ENCODE measurements around the gene SLC1A1.

The SLC1A1 gene

DNA sequence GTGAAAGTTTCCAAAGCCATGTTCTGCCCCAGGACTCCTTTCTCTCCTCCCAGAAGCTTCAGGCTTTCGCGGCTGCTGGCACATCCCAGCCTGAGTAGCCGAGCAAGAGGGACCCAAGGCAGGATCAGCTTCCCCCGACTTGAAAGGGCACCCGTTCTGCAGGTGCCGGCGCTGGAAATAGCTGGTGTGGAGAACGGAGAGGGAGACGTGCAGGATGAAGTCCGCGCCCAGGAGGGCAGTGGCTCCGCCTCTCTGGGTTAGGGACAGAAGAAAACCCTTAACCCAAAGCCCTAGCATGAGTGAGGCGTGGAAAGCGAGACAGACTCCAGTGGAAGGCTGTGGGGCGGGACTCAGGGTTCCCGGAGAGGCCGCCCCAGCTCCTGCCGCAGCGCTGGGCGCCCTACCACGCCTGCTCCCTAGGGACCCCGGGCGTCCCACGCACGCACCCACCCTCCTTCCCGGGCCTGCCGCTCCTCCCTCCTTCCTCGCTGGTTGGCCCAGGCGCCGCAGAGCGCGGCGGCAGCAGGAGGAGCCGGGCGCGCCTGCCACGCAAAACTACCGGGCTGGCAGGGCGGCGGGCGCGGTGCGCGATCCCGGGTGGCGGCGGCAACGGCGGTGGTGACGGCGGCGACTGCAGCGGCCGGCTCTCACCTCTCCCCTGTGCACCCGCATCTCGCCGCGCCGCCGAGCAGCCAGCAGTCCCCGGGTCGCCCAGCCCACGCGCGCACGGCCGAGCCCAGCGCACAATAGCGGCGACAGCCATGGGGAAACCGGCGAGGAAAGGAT, at the start of gene SLC1A1:
Gene SLC1A1 (plus strand): TSS at position 550 of the 786 bp plus-strand sequence. CDS start 212 bp downstream, at position 762.
- no peak for DNase-seq

DNA sequence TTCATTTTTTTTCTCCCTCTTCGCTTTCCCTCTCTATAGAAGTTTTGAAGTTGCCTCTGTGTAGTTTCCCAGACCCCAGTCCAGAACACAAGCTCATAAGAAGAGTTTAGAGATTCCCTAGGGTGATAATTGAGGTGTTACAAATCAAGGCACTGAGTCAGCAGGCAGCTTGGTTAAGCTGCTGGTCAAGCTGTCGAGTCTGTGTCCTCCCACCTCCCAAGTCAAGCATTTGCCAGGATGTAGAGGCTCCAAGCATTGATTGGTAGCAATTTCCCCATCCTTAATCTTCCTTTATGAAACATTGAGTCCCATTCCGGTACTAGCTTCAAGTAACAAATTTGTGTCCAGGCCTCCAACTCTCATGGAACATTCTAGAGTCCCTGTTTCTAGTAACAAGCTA, 47.5 kb upstream of the SLC1A1 start:
- DNase-seq, result no peak

DNA sequence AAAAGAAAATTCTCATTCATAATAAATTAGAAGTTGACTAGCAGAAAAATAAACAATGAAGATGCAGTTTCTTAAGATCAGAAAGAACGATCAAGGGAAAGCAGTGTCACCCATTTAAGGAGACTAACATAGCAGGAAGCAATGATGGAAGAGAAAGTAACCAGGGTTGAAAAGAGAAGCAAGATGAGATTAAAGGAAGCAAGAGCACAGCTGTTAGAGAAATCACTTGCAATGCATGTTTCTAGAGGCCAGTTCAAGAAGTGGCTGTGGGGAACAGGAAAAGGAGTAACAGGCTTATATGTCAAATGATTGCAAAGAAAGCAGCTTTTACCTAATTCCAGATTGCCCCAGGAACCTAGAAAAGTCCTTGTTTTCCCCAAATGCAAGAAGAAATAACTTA, 46.8 kb upstream of the SLC1A1 start:
- no peak for DNase-seq

DNA sequence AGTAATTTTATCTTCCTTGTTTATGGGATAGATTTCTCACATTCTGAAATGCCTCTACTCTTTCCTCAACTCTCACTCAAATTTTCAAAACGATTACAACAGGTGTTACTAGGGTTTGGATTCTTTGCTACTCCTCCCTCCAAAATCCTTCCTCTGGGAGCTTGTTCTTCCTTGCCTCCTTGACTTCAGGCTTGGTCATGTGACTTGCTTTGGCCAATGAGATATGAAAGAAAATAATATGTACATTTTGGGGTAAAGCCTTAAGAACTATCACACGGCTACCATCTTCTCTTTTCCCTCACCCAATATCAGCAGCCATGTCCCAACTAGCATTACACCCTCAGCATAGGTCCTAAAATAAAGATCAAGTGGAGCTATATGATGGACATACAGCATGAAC, 28.8 kb upstream of the SLC1A1 start:
- DNase-seq, result no peak

DNA sequence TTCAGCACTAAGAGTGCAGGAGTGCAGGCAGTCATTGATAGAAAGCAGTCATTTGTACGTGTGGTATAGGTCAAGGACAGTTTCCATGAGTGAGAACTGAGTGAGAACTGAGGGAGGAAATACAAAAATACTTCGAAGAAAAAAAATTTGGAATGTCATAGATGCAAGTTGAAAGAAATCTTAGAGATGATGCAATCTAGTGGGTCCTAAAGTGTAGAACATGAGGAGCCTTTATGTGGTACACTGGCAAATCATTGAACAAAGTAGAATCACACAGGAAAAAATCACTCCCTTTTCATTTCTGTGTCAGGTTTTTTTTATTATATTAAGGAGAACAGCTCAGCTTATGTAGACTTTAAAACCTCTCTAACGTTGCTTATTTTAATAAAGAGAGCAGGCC, 26.4 kb upstream of the SLC1A1 start:
- no peak for DNase-seq

DNA sequence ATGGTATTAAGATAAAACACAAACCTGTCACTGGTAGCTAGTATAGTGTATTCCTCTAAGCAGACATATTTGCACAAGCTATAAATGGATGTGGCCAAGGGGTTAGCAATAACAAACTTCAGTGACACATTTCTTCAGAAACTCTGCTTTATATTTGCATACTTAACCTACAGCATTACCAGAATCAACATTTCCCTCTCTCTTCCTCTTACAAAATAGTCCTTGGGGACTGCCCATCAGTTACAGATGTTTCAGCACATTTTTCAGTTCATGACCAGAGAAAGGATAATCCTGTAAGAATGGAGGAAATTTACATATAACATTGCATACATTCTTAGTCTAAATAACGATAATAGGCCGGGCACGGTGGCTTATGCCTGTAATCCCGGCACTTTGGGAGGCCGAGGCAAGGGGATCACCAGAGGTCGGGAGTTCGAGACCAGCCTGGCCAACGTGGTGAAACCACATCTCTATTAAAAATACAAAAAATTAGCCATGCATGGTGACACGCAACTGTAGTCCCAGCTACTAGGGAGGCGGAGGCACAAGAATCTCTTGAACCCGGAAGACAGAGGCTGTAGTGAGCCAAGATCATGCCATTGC, 25.3 kb upstream of the SLC1A1 start:
- no peak for DNase-seq

DNA sequence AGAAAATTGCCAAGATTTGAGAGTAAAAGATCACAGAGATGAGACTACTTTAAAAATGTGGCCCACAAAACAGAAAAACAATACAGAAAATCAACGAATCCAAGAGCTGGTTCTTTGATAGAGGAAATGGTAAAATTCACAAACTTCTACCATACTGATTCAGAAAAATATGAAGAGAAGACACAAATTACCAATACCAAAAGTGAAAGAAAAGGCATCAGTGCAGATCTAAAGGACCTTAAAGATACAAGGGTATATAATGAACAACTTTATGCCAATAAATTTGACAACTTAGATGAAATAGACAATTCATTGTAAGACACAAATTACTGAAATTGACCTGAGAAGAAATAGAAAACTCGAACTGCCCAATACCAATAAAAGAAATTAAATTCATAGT, 24.4 kb upstream of the SLC1A1 start:
- no peak for DNase-seq

DNA sequence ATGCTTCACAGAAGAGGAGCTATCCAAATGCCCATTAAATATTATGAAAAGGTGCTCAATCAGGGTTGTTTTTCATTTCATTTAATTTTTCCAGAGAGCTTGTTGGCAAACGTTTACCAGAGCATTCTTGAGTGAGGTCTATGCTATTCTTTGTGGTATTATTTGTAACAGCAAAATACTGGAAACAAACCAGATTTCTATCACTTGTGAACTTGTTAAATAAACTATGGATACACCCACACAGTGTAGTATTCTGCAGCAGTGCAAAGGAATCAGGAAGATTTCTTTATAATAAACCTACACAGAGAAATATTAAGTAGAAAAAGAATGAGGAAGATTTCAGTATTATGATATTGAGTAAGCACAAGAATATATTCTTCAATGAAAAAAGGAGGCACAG, 15.0 kb upstream of the SLC1A1 start:
- no peak for DNase-seq

DNA sequence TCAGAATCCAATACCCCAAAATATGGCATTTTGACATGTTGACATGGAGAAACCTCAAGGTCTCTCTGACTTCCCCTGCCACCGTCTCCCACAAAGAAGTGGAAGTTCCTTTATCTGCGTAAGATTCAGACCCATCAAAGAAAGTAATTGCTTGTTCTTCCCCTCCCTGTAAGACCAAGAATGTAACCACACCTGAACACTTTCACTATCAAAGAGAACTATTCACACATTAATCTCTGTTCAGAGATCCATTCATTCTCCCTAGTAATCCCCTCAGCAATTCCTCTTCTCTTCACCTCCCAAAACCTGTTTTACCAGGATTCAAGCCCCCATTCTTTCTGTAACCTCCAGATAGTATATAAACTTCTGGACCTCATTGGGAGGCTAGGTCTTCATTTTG, 4.1 kb upstream of the SLC1A1 start:
- DNase-seq, result no peak

DNA sequence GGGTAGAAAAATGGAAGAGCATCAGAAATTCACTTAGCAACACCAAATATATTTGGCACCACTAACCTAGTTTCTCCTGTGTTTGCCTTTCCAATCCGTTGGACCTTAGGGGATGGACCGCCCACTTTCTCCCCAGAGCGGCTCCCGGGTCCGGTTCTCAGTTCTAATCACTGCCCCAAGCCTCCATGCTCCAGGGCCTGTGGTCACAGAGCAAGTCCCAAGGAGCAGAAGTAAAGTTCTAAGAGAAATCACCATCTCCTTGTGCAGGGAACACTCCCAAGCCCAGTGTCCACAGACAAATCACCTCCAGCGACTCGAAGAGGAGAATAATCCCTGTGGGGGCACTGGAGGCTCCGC, 728 bp upstream of the SLC1A1 start:
- no peak for DNase-seq

DNA sequence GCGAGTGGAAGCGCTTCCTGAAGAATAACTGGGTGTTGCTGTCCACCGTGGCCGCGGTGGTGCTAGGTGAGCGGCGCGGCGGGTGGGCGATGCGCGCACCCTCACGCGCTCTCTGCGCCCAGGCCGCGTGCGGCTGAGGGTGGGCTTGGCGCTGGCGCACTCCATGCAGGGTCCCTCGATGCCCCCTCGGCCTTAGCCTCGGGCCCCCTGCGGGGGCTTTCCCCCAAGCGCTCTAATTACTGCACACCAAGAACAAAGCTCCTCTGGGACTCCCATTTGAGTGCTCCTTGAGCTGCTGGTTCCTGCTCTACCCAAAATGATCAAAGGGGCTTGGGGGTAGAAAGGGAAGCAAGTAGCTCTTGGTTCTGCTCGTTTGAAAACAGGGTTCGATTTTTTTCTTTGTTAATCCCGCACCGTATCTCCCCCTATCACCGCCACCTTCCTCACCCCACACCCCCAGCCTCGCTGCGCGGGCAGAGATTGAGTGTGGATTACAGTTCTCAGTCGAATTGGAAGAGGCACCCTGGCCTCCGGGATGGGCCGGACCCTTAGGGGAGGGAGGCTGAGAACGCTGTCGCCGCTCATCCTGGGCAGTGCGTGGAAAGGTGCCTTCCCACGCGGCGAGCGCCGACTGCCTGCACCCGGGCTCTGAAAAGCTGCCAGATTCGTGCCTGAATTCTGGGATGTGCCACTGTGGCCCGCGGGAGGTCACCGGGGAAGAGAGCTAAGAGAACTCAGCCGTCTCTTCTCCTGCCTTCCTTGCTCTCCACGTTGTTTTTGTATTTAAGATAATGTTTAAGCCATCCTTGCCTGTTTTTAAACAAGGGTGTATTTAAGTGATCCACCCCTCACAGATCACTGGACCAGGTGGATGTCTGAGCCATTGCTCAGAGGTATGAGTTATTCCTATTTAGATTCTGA, 697 bp downstream of the SLC1A1 start:
- no peak for DNase-seq

DNA sequence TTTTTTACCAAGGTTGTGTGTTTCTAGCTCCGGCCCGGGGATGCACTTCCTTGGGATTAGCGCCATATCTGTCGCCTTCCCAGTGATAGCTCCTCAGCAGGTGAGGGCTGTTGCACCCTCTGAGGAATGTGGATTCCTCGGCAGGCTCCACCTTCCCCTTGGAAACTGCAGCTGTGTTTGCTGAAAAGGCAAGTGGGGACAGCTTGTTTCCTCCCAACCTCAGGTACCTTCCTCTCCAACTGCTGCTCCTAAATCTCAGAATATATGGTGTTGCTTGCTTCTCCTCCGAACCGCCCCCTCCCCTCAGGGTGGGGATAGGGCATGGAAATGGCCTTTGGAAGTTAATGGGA, 1.3 kb downstream of the SLC1A1 start:
- no peak for DNase-seq

DNA sequence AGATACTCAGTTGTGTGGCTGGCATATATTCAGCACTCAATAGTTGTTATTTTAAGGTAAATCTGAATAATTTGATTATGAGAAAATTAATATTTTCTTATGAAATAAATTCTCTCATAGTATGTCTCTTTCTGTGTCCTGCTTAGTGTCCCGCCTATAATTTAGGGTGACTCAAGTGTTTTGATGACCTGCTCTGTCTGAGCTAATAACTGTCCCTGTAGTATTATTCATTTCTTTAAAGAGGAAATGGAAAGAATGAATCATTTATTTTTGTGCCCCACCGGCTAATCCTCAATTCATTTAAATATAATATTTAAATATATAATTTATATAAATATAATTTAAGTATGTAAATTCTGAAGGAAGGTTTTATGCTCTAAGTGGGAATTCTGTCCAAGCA, 4.1 kb downstream of the SLC1A1 start:
- no peak for DNase-seq

DNA sequence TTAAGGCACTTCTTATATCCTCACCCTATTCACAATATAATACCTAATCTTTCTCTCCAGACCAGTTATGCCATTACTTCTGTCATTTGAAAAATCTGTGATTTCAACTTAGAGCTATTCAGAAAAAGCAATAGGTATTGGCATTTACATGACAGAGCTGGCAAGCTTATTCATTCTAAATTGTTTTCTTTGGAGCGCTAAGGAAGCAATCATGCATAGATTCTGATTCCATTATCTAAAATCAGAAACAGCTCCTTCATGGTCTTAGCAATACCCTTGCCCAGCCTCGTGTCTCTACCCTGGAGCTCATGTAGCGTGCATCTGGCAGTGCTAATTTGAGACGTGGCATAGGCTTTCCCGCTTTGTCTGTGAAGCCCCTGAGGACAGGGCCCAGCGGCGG, 4.5 kb downstream of the SLC1A1 start:
- DNase-seq, result no peak

DNA sequence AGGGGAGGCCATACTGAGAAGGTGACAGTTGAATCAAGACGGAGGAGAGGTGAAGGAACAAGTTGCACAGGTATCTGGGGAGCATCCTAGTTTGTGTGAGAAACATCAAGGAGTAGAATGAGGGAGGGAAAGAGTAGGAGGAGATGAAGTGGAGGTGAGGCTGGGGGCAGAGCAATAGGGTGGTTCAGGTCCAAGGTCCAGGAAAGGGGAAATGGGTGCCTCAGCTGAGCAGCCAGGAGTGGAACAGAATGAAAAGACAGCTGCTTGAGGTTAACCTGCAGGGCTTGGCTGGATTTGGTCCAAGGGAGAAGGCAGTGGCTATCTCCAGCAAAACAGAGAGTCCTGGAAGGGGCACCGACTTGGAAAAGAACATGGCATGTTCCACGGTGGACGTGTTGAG, 5.3 kb downstream of the SLC1A1 start:
- DNase-seq, result no peak

DNA sequence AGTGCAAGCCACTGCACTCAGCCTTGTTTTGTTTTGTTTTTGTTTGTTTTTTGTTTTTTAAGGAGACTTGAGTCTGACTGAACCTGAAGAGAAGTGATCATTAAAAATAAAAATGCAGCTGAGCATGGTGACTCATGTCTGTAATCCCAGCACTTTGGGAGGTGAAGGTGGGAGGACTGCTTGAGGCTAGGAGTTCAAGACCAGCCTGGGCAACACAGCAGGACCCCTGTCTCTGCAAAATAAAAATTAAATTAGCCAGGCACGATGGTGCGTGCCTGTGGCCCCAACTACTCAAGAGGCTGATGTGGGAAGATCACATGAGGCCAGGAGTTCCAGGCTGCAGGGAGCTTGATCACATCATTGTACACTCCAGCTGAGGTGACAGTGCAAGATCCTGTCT, 6.2 kb downstream of the SLC1A1 start:
- DNase-seq, result no peak

DNA sequence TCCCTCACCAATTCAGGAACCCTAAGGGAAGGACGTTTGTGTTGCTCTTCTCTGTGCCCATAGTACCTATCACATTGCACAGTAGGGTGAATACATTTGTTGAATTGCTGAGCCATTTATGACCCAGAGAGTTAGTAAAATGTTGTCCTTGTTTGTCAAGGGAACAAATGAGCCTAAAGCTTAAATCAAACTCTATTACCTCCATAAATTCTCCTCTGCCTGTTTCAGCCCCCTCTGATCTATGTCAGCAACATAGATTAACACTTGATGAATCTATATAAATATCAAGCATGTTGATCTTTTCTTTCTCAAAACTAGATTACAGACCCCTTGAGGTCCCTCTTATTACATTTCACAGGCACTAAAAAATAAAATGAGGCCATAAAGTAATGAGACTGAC, 7.1 kb downstream of the SLC1A1 start:
- no peak for DNase-seq

DNA sequence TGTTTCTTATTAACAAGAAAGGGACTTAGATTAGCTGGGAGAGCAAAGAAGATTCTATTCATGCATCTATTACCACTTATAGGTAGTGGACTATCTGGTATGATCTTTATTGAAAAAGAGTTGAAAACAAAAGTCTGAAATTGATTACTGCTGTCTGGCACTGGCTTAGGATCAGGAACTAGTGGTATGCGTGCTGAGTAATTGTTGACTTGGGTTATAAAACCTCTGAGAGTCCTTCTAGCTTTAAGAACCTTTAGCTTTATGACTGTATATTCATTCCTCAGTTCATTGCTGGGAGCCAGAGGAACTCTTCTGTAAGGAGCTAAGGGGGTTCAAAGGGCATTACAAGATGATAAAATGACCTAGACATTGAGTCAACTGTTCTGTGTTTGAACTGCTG, 7.6 kb downstream of the SLC1A1 start:
- no peak for DNase-seq

DNA sequence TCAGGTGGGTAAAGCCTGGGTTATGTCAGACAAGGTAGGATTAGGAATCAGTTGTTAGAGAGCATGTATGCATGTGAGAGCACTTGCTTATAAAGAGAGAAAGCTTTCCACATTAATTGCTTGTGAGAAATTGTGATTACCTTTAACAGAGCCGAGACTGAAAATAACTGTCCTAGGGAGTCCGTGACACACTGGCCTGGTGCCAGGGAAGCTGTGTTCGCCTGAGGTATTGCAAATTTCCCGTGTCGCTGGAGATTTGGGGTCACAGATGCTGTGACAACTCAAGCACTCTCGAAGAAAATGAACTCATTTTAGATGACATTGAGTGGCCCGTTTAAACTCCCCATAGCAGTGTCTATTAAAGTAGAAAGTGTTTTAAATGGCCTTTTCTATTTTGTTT, 9.6 kb downstream of the SLC1A1 start:
- no peak for DNase-seq

DNA sequence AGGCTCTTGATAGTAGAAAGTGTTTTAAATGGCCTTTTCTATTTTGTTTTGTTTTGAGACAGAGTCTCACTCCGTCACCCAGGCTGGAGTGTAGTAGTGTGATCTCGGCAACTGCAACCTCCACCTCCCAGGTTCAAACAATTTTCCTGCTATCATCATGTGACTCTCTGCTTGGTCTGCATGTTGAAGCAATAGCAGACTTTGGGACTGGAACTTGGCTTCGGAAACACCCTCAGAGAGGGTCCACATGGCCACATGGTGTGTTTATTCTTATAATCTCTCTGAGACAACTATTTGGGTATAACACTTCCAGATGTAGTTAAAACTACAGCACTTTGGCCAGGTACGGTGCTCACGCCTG, 10.9 kb downstream of the SLC1A1 start:
- DNase-seq, result no peak

DNA sequence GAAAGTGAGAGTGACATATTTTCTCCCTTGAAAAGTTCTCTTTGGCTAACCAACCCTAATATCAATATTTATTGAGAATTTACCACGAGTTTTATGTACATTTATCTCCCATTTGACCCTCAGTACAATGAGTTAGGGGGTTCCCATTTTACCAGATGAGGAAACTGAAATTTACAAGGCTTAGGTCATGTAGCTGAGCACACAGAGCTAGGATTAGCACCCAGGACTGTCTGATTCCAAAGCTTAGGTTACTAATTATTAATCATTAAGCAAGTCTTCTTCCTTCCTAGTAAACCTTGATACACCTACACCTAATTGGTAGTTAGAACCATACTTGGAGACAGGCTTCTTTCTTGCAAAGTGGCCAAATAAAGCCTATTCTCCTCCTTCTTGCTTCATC, 12.2 kb downstream of the SLC1A1 start:
- no peak for DNase-seq

DNA sequence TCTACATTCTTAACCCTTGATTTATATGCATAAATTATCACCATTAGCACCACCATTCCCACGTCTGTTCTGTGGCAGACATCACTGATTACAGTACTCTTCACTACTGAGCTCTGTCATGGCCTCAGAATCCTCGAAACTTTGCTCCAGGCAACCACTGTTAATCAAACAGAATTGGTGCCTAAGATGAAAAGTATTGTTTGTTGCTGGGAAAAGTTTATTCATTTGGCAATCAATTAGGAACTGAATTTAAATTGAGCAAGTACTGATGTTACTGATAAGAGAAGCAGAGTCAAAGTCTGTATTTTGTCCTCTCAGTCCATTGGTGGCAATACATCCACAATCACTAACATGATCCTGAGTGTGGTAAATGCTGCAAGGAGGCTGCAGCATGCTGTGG, 12.8 kb downstream of the SLC1A1 start:
- DNase-seq, result no peak

DNA sequence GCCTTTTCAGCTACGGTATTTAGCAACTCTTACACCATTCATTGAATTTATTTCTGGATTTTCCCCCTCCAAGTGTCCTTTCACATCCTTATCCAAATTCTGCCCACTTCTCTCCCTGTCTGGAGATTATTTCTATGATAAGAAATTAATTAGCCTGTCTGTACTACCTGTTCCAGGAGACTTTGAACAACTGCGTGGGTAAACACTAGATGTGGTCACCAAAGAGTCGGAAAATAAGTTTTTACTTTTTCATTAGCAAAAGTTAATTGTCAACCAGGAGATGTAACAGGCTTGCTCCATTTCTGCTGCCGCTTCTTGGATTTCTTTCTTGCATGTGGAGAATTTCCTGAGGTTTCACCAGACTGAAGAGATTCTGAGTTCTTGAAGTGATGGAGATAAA, 14.0 kb downstream of the SLC1A1 start:
- no peak for DNase-seq

DNA sequence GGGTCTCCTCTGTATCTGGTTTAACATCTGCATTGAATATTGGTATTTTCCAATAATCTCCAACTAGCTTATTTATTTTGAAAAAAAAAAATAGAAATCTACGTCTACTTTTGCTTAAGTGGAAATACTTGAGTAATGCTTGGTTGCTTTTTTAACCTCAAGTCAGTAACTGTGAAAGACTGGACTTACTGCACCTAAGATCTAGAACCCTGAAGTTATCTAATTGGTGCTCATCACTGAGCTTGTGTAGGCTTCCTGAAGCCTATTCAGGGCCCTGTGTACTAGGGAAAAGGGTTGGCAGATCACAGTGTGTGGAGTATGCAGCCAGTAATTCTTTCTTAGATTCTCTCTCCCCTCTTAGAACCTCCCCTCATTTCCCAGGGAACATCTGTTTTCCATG, 16.2 kb downstream of the SLC1A1 start:
- no peak for DNase-seq
